ENCODE data around the gene INSYN1.
A peak's percentile ranks its signal among the peaks of the same experiment; 100 is the strongest.

The INSYN1 gene

GRCh38 chr15:73771385-73772045 is 18.4 kb upstream of the INSYN1 start:
- DNase-seq, result no peak

GRCh38 chr15:73770050-73770449 is 16.9 kb upstream of the INSYN1 start:
- DNase-seq, result no peak

- DNase-seq, result no peak
Measured at GRCh38 chr15:73767806-73768501, 14.8 kb upstream of the INSYN1 start.

DNA sequence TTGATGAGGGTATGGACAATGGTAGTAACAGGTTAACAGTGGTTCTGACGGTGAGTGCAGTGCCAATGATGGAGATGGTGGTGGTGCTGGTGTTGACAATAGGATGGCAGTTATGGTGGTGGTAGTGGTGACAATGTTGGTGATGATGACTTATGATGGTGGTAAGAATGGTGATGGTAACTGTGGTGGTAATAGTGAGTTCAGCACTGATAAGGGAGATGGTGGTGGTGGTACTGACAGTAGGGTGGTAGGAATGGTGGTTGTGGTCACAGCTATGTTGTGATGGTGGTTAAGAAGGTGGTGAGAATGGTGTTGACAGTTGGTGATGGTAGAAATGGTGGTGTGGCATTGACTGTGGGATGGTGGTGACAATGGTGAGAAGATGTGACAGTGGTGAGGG is 13.4 kb upstream of the INSYN1 start:
- DNase-seq, result no peak

DNA sequence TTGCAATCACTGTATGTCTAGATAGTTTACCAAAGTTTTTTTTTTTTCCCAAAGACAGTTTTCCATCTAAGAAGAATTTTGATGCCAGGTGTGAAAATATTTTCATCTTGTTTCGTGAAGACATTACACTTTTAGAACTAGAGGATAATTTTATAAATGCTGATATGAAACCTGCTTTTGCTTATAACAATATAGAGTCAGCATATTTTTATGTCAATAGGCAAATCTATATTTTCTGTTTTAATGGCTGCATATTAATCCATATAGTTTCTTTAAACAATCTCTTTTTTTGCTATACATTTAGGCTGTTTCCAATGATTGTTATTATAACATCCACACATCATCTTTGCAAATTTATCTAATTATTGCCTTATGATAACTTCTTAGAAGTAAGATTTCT is 12.6 kb upstream of the INSYN1 start:
- DNase-seq, result no peak

DNA sequence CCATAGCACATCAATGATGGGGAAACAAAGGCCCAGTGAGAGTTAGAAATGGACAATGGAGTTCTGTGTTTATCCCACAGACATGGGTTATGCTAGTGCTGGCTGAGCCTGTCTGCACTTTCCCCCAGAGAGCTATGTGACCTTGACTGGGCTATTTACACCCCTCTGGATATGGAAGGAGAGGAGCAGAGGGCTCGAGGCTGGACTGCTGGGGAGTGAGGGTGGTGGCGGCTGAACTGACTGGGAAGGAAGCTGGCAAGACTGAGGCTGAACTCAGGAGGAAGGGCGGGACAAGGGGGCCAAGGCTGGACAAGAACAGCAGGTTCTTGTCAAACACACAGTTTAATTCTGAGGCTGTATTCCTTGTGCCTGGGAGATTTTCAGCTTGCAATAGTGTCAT is 10.8 kb upstream of the INSYN1 start:
- DNase-seq, result no peak

DNA sequence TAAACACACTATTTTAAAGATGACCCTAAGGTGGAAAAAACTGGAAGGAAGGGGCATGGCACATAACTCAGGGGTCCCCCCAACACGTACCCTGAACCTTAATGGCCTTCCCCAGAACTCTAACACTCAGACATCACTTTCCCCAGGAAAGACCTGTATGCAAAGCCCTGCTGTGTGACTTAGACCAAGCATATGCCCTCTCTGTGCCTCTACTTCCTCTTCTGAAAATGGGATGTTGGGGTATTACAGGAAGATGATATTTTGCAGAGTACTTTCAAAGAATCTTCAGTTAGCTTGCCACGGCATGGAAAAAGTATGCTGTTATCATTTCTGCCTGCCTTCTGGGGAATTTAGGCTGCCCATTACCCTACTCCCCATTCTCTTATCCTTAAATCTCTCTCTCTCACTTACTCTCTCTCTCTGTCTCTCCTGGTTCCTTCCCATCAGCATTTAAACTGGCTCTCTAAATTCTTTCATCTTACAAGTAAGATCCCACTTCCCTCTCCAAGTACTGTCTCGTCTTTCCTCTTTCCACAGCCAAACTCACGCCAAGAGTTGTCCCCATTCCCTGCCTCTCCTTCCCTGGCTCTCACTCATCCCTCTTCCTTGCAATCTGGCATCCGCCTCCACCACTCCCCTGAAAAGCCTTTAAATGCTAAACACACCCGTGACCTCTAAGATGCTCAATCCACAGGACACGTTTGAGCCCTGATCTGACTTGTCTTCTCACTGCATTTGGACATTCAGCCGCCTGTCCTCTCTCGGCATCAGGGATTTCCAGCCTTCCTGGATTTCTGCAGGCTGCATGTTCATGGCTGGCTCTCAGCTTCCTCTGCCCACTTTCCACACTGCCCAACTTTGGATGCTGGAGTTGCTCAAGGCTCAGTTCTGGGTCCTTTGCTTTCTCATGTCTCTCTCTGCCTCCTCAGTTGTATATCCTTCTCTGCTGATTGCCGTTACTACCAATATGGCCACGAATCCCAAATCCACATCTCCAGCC is 7.5 kb upstream of the INSYN1 start:
- no peak for DNase-seq

GRCh38 chr15:73758461-73758860 is 5.3 kb upstream of the INSYN1 start:
- DNase-seq, result no peak

- DNase-seq, result no peak
Measured at GRCh38 chr15:73757571-73757970, 4.4 kb upstream of the INSYN1 start.

- DNase-seq, result no peak
Measured at GRCh38 chr15:73756947-73757513, 3.9 kb upstream of the INSYN1 start.

DNA sequence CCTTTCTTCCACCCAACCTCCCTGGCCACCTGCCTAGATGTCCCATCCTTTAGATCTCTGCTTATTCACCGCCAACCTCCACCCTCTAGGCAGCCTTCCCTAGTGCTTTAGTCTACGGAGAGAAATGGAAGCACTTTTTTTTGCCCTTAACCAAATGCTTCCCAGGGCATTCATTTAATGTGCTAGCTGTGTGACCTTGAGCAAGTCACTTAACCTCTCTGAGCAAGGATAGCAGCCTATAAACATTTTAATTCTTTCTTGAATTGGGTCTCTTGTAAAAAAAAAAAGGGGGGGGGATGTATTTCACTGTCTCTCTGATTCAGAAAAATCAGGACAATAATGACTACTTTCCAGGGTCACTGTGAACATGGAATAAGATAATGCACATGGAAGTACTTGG is 3.2 kb upstream of the INSYN1 start:
- no peak for DNase-seq

DNA sequence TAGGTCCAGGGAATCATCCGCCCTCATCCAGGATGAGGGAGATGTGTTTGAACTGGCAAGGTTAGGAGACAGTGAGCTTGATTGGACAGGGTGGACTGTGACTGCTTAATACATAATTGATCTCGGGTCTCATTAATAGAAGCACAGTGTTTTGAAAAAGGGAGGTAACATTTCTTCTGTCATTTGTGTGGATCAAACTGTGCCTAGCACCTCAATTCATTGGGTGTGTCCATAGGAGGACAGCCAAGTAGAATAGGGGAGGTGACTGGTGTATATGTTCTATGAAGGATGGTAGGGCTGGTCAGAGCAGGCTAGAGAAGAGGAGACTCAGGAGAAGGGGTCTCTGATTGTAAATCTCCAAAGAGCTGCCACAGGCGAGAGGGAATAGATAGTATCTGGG is 2.8 kb upstream of the INSYN1 start:
- no peak for DNase-seq

DNA sequence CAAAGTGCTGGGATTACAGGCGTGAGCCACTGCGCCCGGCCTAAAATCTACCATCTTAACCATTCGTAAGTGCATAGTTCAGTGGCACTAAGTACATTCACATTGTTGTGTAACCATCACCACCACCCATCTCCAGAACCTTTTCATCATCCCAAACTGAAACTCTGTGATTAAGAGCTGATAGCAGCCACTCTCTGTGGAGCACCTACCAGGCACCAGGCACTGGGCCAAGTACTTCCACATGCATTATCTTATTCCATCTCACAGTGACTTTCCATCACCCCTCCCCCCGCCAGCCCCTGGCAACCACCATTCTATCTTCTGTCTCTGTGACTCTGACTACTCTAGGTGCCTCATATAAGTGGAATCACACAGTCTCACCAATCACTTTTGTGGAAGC is 2.3 kb upstream of the INSYN1 start:
- DNase-seq, result no peak

DNA sequence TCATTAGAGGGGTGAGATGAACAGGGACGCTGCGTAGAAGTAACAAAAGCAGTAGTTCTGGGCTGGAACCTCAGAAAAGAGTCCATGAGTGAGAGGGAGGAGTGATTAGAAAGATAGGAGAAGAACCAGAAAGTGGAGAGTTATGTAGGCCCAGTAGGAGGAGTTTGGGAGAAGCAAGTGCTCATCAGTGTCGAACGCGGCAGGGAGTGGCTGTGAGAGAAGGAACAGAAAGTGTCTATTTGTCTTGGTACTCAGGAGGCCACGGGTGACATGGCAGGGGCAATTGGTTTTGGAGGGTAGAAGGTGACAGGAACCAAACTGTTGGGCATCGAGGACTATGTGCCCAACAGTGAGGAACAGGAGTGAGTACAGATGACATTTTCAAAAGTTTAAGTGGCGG is 1.3 kb upstream of the INSYN1 start:
- DNase-seq, result no peak

- DNase-seq, result no peak
Measured at GRCh38 chr15:73752806-73753193, 351 bp downstream of the INSYN1 start.

DNA sequence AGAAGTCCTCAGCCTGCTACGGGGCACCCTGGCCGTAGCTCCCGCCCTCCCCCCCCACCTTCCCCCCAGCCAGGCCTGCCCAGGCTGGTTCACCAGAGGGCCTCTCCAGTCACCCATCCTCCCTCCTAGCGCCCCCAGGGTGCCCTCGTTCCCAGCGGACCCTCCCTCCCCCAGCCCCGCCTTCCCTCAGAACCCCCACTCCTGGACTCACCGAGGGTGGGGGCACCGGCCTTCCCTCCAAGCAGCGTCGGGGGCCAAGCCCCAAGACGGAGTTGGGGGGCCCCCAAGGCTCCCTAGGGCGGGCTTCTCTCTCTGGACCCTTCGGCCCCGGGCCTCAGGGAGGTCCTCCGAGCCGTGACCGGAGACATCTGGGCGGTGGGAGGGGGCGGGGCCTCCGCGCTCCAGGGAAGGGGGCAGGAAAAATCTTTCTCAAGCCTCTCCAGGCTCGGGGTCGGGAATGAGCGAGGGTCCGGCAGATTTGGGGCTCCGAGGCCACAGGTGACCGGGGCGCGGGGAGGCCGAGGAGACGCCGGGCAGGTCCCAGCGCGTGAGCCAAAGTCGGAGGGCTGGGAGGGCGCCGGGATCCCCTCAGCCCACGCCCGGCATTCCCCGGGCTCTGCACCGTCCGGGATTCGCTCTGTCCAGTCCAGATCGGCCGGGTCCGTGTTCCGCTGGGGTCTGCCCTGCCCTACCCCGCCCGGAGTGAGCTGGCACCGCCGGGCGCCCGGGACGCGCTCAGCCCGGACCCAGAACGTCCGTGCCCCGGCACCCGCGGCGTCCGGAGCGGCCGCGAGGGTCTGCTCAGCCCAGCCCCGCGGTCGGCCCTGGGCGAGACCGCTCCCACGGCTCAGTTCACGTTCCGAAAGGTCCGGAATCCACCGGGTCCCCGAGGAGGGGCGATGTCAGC is 999 bp downstream of the INSYN1 start:
- no peak for DNase-seq

DNA sequence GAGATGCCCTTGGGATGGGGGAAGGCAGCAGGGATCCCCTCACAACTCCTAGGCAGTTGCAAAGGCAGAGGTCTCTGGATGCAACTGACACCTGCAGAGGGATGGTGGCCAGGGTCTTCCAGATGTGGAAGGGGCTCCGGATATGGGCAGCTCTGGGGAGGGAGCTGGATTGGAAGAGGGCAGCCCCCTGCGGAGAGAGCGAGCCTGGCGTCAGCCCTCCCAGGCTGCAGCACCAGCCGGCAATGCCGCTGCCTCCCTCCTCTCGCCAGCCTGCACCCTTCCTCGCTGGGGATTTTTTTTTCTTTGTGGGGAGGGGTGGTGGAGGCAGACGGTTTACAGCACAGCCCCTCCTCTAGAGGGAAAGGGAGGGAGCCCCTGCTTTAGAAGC is 1.6 kb downstream of the INSYN1 start:
- peak; percentile 53 for DNase-seq

DNA sequence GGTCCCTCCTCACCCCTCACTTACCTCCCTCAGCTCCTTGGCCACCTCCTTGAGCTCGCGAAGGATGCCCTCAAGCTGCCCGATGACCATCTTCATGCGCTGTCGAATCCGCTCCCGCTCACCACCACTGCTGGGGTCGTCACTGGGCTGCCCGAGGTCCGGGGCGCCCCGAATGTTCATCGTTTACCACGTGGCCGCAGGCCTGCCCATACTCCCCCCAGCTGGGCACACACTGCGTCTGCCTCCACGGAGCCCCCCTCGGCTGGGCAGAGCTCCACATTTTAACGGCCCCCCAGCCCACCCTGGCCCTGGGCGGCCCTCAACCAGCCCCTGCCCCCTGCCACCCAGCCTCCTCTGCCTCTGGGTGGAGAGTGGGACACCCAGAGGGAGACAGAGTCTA is 2.2 kb downstream of the INSYN1 start:
- DNase-seq, result no peak

- no peak for DNase-seq
Measured at GRCh38 chr15:73750438-73750837, 2.7 kb downstream of the INSYN1 start.

- DNase-seq, result no peak
Measured at GRCh38 chr15:73749971-73750370, 3.2 kb downstream of the INSYN1 start.

GRCh38 chr15:73749533-73749932 is 3.6 kb downstream of the INSYN1 start:
- DNase-seq, result no peak

DNA sequence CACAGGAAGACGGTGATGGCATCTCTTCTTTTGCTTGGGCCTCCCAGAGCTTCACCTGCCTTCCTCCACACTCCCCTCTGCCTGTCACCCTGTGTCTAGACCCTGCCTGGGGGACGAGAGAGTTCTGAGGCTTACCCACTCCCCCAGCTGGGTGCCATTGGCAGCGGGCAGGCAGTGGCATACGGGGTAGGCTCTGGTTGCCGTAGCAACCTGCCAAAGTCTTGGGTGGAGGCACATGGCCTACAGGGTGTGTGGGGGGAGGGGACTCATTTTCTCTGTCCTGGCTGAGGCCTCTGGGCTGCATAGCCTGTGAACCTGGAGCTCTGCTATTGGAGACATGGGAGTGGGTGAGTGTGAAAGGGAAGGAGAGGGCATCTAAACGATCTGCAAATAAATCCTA is 4.4 kb downstream of the INSYN1 start:
- no peak for DNase-seq

Measured in NCI-H2171 (cell line).